Endothelial cell of umbilical vein (primary cell): ENCODE data around the gene LSM14B. TPM values are rescaled to one million over a fixed set of nuclear protein-coding genes. Genes with fewer than 3 reads are reported as not detected.

Source experiments
- BruUV-seq: library from RNA; stranded (reverse); fragments of 400-500 nt; replicated peaks from 2 replicates; lab custom pipeline; 2021; lab: Mats Ljungman, UMichigan
- CTCF ChIA-PET: fragments of 300-600, 350-600 bp; sonication (Branson Sonifier 250); formaldehyde crosslinking; loops from one replicate; lab custom pipeline; 2021; ENCODE audit warnings: antibody characterized with exemption, inconsistent platforms; lab: Charles Lee
- POLR2A ChIA-PET: fragments of 300-600, 350-600 bp; sonication (Branson Sonifier 250); formaldehyde crosslinking; loops from one replicate; lab custom pipeline; 2021; ENCODE audit warnings: antibody characterized with exemption, inconsistent platforms; lab: Charles Lee
- DNase-seq: peaks from one replicate; pipeline ENCODE4 v3.0.0-alpha.2; 2011; ENCODE audit warnings: low read depth, low spot score
- FAIRE-seq: peaks from 2 replicates; lab custom pipeline; 2011; peaks lifted over from hg19 to GRCh38; lab: Jason Lieb, UNC
- H2AFZ ChIP-seq: 2 replicates; pipeline ENCODE4 v1.6.0; 2012; ENCODE audit warnings: low read depth, low read length, control low read depth, inconsistent platforms
- H3K27ac ChIP-seq: 2 replicates; pipeline ENCODE4 v1.5.1; 2011; ENCODE audit warnings: low read depth, mild to moderate bottlenecking, control low read depth, low read length, moderate library complexity; ENCODE audit not compliant: insufficient read depth
- H3K27me3 ChIP-seq, 2 experiments: 2 replicates each; pipeline versions ENCODE4 v1.6.0 to v1.6.1; 2011; ENCODE audit warnings: low read length in 2 of 2, mixed read lengths in 1 of 2; ENCODE audit not compliant: control insufficient read depth in 2 of 2, insufficient read depth in 2 of 2
- H3K36me3 ChIP-seq, 2 experiments: 2 replicates in 1 of 2; 3 replicates in 1 of 2; pipeline ENCODE4 v1.5.1; 2011; ENCODE audit warnings: low read length in 2 of 2, mild to moderate bottlenecking in 1 of 2, moderate library complexity in 1 of 2; ENCODE audit not compliant: control insufficient read depth in 2 of 2, insufficient read depth in 2 of 2; ENCODE audit errors: extremely low read depth in 1 of 2
- H3K4me1 ChIP-seq: 3 replicates; pipeline ENCODE4 v1.5.1; 2011; ENCODE audit warnings: mild to moderate bottlenecking, low read length; ENCODE audit not compliant: control insufficient read depth, insufficient read depth; ENCODE audit errors: extremely low read depth
- H3K4me2 ChIP-seq: 2 replicates; pipeline ENCODE4 v1.6.1; 2011; ENCODE audit warnings: low read length, control low read depth, mixed read lengths; ENCODE audit not compliant: insufficient read depth
- H3K4me3 ChIP-seq, 3 experiments: fragments of 200-600 bp in 1 of 3; sonication (generic), shearing (Covaris generic) in 1 of 3; replicated peaks in 1 of 3; 2 replicates each; pipeline ENCODE4 v1.5.1; 2011 to 2016; ENCODE audit warnings: control low read depth in 3 of 3, low read length in 3 of 3, mild to moderate bottlenecking in 2 of 3, inconsistent platforms in 1 of 3, low read depth in 1 of 3, moderate library complexity in 1 of 3; ENCODE audit not compliant: insufficient read depth in 1 of 3
- H3K79me2 ChIP-seq: 2 replicates; pipeline ENCODE4 v1.6.0; 2012; ENCODE audit warnings: low read length, inconsistent platforms; ENCODE audit not compliant: control insufficient read depth, insufficient read depth
- H3K9ac ChIP-seq: replicated peaks from 2 replicates; pipeline ENCODE3; 2011; ENCODE audit warnings: low read length, control low read depth; ENCODE audit not compliant: insufficient read depth; ENCODE audit errors: extremely low read depth
- H3K9me1 ChIP-seq: replicated peaks from 3 replicates; pipeline ENCODE4 v1.6.0; 2011; ENCODE audit warnings: mild to moderate bottlenecking, low read length; ENCODE audit not compliant: control insufficient read depth, insufficient read depth; ENCODE audit errors: extremely low read depth
- H3K9me3 ChIP-seq: replicated peaks from 2 replicates; pipeline ENCODE4 v1.5.1; 2012; ENCODE audit warnings: low read length, inconsistent platforms; ENCODE audit not compliant: control insufficient read depth, insufficient read depth
- H4K20me1 ChIP-seq: replicated peaks from 2 replicates; pipeline ENCODE3; 2011; ENCODE audit warnings: mild to moderate bottlenecking, low read length; ENCODE audit not compliant: control insufficient read depth, insufficient read depth; ENCODE audit errors: extremely low read depth
- EZH2 ChIP-seq: IDR thresholded peaks from 2 replicates; pipeline ENCODE4 v1.6.1; 2012; ENCODE audit warnings: borderline replicate concordance, low read depth, mild to moderate bottlenecking, moderate library complexity, low read length, inconsistent platforms; ENCODE audit not compliant: severe bottlenecking
- FOS ChIP-seq: IDR thresholded peaks from 2 replicates; pipeline ENCODE4 v1.6.1; 2011; ENCODE audit warnings: mild to moderate bottlenecking, low read length, moderate library complexity, borderline replicate concordance; ENCODE audit not compliant: insufficient read depth
- GATA2 ChIP-seq: IDR thresholded peaks from 2 replicates; pipeline ENCODE4 v1.7.0; 2011; ENCODE audit warnings: low read depth, mild to moderate bottlenecking, moderate library complexity, mixed read lengths, low read length; ENCODE audit not compliant: insufficient read length, insufficient read depth
- JUN ChIP-seq: IDR thresholded peaks from 2 replicates; pipeline ENCODE4 v1.6.1; 2011; ENCODE audit warnings: borderline replicate concordance, low read depth; ENCODE audit not compliant: insufficient read length, insufficient read depth
- MYC ChIP-seq: IDR thresholded peaks from one replicate; pipeline ENCODE4 v1.6.1; 2011; ENCODE audit warnings: mild to moderate bottlenecking, low read depth, low read length
- POLR2A ChIP-seq: IDR thresholded peaks from 2 replicates; pipeline ENCODE4 v1.6.1; 2012; ENCODE audit warnings: low read depth, mild to moderate bottlenecking, control low read depth, low read length
- POLR2AphosphoS5 ChIP-seq: IDR thresholded peaks from 2 replicates; pipeline ENCODE4 v1.6.1; 2012; ENCODE audit warnings: low read depth, mild to moderate bottlenecking, control low read depth, low read length, moderate library complexity; ENCODE audit not compliant: insufficient read depth
- dilution Hi-C: fragments of 300-500 bp; cut with MboI; formaldehyde crosslinking; loops from one replicate; pipeline ENCODE4 v1.15.0; 2019; ENCODE audit warnings: low sequenced_read_pairs; ENCODE audit not compliant: extremely low pct_ligation_motif_present
- intact Hi-C: fragments of 100-400 bp; cut with micrococcal nuclease; formaldehyde crosslinking; loops from one replicate; pipeline ENCODE4 v1.10.0; 2022
- polyA plus RNA-seq, 4 experiments: library from polyadenylated mRNA; depleted of rRNA in 3 of 4; stranded (reverse) in 3 of 4; unstranded in 1 of 4; fragments of >200 nt; gene quantifications; 2 replicates each; pipeline versions ENCODE4 v1.2.1 to v1.2.3, GENCODE V29; 2011 to 2012; ENCODE audit warnings: missing spikeins in 1 of 4
- total RNA-seq: library from RNA; stranded (reverse); gene quantifications from 2 replicates; pipeline ENCODE4 v1.2.3, GENCODE V29; 2021
- TF ChIP-seq, protein P1 (sequence below): IDR thresholded peaks from 2 replicates; pipeline ENCODE4 v1.6.1; 2011; ENCODE audit not compliant: insufficient read depth, insufficient read length
- TF ChIP-seq, protein P2 (sequence below), 2 donors: IDR thresholded peaks; 1 replicate in 1 of 2; 2 replicates in 1 of 2; pipeline ENCODE4 v1.5.1; 2011; ENCODE audit warnings: low read length in 2 of 2, mild to moderate bottlenecking in 2 of 2, moderate library complexity in 2 of 2, control low read depth in 1 of 2, inconsistent platforms in 1 of 2, low read depth in 1 of 2; ENCODE audit not compliant: insufficient read depth in 1 of 2; ENCODE audit errors: extremely low read depth in 1 of 2

The LSM14B gene
- total and polyA plus RNA-seq, 2 donors (not counting 3 experiments of a cell fraction or from before 2014, with no cell fraction given), result 32.5 to 34.0 TPM

DNA sequence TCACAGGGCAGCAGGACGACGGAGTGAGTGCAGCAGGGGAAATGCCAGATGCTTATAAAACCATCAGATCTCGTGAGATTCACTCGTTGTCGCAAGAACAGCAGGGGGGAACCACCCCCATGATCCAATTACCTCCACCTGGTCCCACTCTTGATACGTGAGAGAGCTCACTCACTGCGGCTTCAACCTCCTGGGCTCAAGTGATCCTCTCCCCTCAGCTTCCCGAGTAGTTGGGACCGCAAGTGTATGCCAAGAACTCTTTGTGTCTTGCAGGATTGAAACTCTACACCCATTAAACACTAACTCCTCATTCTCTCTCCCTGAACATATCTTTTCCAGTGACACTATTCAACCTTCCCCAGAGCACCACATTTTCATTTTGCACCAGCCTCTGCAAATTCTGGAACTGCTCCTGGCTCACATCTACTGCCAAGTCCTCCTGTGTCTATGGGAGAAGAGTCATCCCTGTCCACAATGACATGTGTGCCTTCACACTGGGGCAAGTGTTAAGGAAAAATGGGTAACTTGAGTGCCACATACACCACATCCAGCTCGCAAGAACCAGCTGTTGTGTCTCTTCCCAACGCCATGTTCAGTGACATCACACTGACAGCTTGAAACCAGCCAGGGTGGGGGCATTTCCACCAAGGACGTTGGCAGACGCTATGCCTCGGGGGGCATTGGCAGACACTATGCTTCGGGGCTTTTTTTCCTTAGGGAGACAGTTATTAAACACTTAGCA lies 41.9 kb upstream of the LSM14B start:
- FAIRE-seq, result no peak
- H3K27me3 ChIP-seq, result no peaks in the 10 kb centered on the region

DNA sequence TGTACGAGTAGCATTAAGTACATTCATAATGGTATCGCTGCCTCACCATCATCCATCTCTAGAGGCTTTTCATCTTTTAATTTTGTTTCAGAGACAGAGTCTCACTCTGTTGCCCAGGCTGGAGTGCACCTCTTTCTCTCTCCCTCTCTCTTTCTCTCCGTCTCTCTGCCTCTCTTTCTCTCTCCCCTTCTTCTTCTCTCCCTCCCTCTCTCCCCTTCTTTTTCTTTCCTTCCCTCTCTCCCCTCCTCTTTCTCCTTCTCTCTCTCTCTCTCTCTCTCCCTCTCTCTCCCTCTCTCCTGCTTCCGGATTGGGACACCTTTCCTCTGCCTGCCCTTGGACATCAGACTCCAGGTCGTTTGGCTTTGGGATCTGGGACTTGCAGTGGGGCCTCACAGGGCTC lies 39.0 kb upstream of the LSM14B start:
- Histone ChIP-seq H3K4me2 (no peak overlapping the region), H3K27ac (no peak overlapping the region), H2AFZ (no peak overlapping the region), H3K9me1 (no peaks in the 10 kb centered on the region), H3K4me1 (no peaks in the 10 kb centered on the region), H3K36me3 (no peaks in the 10 kb centered on the region), H3K9me3 (no peaks in the 10 kb centered on the region), H3K27me3 (no peaks in the 10 kb centered on the region), H3K9ac (no peak overlapping the region), H3K4me3 (no peak overlapping the region), H4K20me1 (no peaks in the 10 kb centered on the region), H3K79me2 (no peaks in the 10 kb centered on the region)
- no peak for FAIRE-seq
- POLR2A ChIA-PET, result no interaction called here
- no peak for TF ChIP-seq POLR2A
- TF ChIP-seq, protein P1, sequence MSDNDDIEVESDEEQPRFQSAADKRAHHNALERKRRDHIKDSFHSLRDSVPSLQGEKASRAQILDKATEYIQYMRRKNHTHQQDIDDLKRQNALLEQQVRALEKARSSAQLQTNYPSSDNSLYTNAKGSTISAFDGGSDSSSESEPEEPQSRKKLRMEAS, result no peak
- no peak for TF ChIP-seq EZH2
- TF ChIP-seq GATA2, result no peak
- TF ChIP-seq POLR2AphosphoS5, result no peak
- TF ChIP-seq MYC, result no peak
- TF ChIP-seq FOS, result no peak
- TF ChIP-seq, protein P2, sequence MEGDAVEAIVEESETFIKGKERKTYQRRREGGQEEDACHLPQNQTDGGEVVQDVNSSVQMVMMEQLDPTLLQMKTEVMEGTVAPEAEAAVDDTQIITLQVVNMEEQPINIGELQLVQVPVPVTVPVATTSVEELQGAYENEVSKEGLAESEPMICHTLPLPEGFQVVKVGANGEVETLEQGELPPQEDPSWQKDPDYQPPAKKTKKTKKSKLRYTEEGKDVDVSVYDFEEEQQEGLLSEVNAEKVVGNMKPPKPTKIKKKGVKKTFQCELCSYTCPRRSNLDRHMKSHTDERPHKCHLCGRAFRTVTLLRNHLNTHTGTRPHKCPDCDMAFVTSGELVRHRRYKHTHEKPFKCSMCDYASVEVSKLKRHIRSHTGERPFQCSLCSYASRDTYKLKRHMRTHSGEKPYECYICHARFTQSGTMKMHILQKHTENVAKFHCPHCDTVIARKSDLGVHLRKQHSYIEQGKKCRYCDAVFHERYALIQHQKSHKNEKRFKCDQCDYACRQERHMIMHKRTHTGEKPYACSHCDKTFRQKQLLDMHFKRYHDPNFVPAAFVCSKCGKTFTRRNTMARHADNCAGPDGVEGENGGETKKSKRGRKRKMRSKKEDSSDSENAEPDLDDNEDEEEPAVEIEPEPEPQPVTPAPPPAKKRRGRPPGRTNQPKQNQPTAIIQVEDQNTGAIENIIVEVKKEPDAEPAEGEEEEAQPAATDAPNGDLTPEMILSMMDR (IDR thresholded peaks at IDR 0.05; ENCODE audit: extremely low read depth in 1 of 2, insufficient read depth in 1 of 2, low read depth in 1 of 2, low read length in 2 of 2), result no peak
- no peak for TF ChIP-seq JUN
- CTCF ChIA-PET, result no interaction called here
- intact Hi-C loops (no loop called here), dilution Hi-C loops (no loop called here)
- no peak for DNase-seq
- BruUV-seq, result no TSS peak

More for the DNA sequence above, 41.9 kb upstream of the LSM14B start:
- BruUV-seq, result no TSS peak
- Histone ChIP-seq H4K20me1 (no peaks in the 10 kb centered on the region), H3K36me3 (no peaks in the 10 kb centered on the region), H3K9me1 (no peaks in the 10 kb centered on the region), H3K4me1 (no peaks in the 10 kb centered on the region), H3K27ac (no peak overlapping the region), H3K9ac (no peak overlapping the region), H2AFZ (no peak overlapping the region), H3K9me3 (no peaks in the 10 kb centered on the region), H3K79me2 (no peaks in the 10 kb centered on the region), H3K4me2 (no peak overlapping the region), H3K4me3 (no peak overlapping the region)
- POLR2A ChIA-PET, result no interaction called here
- dilution Hi-C loops (no loop called here), intact Hi-C loops (no loop called here)
- CTCF ChIA-PET, result interaction anchor here (0.6 kb wide), 1 partner anchor 116 kb away, joined by 4 read pairs; no protein-coding TSS in a partner anchor
- TF ChIP-seq MYC (no peak), EZH2 (no peak)
- DNase-seq, result no peak
